Hypothalamus (tissue), 51 donors: ENCODE results near the gene CD300E.
A peak's percentile ranks its signal among the peaks of the same experiment; 100 is the strongest.

ENCODE experiments used
- DNase-seq, 51 donors: peaks; one replicate each; lab custom pipeline; 2025; lab: John Stamatoyannopoulos, UW

The CD300E gene

DNA sequence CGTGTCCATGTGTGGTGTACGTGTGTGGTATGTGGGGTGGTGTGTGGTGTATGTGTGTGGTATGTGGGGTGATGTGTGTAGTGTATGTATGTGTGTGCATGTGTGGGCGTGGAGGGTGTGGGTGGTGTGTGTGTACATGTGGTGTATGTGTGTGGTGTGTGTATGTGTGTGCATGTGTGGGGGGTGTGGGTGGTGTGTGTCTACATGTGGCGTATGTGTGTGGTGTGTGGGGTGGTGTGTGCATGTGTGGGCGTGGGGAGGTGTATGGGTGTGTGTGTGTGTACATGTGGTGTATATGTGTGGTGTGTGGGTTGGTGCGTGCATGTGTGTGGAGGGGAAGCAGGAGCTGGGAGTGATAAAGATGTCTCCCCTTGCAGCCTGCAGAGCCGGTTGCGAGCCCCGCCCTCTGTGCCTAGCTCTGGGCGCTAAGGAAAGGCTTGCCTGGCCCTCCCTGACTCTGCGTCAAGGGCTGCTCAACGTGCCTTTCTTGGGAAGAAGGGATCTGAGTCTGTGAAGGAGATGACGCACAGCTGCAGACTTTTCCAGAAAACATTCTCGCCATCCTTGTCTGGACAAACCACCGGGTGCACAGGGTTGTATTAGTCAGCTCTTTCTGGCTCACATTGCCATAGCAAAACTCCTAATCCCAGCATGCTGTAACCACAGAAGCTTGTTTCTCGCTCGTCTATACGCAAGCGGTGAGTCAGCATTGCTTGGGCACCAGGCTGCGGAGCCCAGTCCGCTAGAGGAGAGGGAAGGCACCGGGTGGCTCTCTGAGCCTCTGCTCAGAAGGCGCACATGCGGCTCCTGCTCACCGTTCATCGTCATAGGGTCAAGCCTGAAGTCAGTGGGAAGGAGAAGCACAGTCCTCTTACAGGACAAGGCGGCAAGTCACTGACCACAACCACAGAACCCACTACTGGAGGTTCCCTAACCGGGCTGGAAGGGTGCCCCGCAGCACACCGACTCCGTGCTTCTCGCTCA is 54.2 kb downstream of the CD300E start:
- DNase-seq, result peak in 8 of 51 donors; percentile 8 to 59 (median 18)

- DNase-seq, result no peak
Observed at GRCh38 chr17:74568106-74568873, 55.2 kb downstream of the CD300E start.

GRCh38 chr17:74567397-74567796 is 56.1 kb downstream of the CD300E start, which contains the start of gene CD300H:
Gene CD300H (minus strand): TSS chr17:74567509.
- peak in 2 of 51 donors; percentile 10 to 22 for DNase-seq

DNA sequence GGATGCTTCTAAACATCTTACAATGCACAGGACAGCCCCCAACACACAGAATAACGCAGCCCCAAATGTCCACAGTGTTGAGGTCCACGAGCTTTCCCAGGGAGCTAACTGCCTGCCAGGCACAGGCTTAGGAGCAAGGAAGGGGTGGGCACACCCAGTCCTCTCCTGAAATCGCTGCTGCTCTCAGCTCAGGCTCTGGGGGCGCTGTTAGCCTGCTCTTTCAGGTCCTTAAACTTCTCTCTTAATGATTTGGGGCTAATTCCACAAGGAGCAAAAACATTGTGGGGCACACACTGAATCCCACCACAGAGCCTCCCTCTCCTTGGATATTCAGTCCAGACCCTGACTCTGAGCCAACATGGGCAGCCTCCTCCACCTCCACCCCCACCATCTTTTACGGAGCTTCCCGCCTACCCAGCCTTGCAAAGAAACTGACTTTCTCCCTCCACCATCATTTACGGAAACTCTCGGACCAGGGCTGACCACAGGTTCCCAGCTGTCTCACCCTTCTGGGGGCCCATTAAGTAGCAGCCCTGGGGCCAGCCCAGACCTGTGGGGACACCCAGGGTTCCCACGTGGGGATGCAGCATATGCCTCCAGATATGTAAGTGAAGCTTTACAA is 57.3 kb downstream of the CD300E start:
- DNase-seq, result peak in 4 of 51 donors; percentile 5 to 17 (median 7)

DNA sequence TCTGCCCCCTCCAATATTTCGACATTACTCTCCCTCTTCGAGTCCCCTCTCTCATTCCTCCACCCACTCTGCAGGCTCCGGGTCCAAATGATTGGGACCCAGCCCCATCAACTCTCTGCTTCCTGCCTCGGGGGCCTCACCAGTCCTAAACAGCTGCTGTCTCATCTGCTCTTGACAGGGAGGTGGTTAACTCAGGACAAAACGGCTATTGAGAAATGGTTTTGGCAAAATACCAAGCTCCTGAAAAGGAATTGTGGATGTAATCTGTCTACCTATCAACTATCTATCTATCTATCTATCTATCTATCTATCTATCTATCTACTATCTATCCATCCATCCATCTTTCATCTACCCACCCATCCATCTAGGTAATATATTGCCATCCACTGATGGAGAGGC is 58.4 kb downstream of the CD300E start:
- no peak for DNase-seq

GRCh38 chr17:74563358-74563757 is 60.2 kb downstream of the CD300E start:
- DNase-seq, result no peak

DNA sequence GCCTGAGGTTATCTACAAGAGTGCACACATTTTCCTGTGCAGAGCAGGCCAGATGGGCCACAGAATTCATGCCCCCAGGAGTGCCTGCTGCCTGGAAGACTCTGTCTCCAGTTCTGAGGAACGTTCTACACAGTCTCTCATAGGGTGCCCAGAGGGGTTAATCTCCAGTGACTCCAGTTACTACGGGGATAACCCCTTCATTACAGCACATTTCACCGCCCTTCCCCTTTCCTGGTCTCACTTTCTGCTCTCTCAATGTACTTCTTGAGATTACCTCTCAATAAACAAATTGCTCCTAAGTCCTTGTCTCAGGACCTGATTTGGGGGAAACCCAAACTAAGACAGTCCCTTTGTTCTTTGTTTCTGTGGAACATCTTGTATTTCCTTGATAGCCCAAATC is 62.0 kb downstream of the CD300E start:
- no peak for DNase-seq
